ENCODE results near the gene FBXW9. TPM values are rescaled to one million over a fixed set of nuclear protein-coding genes. Genes with fewer than 3 reads are reported as not detected.

Gene FBXW9
- total RNA-seq, 1 experiment from 2014 or later, result 21.0 TPM

GRCh38 chr19:12668346-12668745 is 28.1 kb downstream of the FBXW9 start:
- no peak for DNase-seq
- Histone ChIP-seq H3K9me2 (ENCODE audit: insufficient read depth) (no peaks in the 10 kb centered on the region), H3K9me3 (ENCODE audit: insufficient read depth, low read depth) (no peaks in the 10 kb centered on the region), H3K79me2 (ENCODE audit: low read depth) (peaks cover 39% of the 10 kb centered on the region), H2AFZ (0 out of 2 replicates have a peak overlapping the region, but pooled peaks have one; percentile 89), H3K27ac (peak overlapping the region; percentile 81; the same call in 1 of the 2 replicates), H3K4me3 (peak overlapping the region; percentile 69), H3K4me2 (peak overlapping the region; percentile 81), H4K20me1 (ENCODE audit: insufficient read depth) (no peaks in the 10 kb centered on the region), H3K4me1 (replicated peaks; ENCODE audit: insufficient read depth) (peaks cover 29% of the 10 kb centered on the region), H3K36me3 (ENCODE audit: low read depth) (0 out of 2 replicates have a peak, but pooled peaks cover 4% of the 10 kb centered on the region), H3F3A (ENCODE audit: insufficient read depth, low read depth) (peaks cover 32% of the 10 kb centered on the region), H3K27me3 (ENCODE audit: insufficient read depth, low read depth) (no peaks in the 10 kb centered on the region)
- POLR2A ChIA-PET (ENCODE audit: unreplicated experiment), result no interaction called here
- intact Hi-C loops (cut with micrococcal nuclease; ENCODE audit: unreplicated experiment), result loop anchor here (2.0 to 10.0 kb wide), 3 partner anchors 614 to 746 kb away; partner anchors contain the start of genes ZNF763 and ZNF878
- BruUV-seq (replicated peaks), result TSS peak; percentile 45
- CTCF ChIA-PET, result interaction anchor here (0.5 kb wide), 1 partner anchor 182 kb away, joined by 10 read pairs; no protein-coding TSS in a partner anchor
- TF ChIP-seq CTCF (conservative IDR thresholded peaks at IDR 0.05) (no peak), EZH2 (IDR thresholded peaks at IDR 0.05; ENCODE audit: low read depth) (no peak)

- no peaks in the 10 kb centered on the region for H3K9me3 ChIP-seq (ENCODE audit: insufficient read depth, low read depth)
- peak overlapping the region; percentile 81 for H3K4me2 ChIP-seq
- POLR2A ChIA-PET (ENCODE audit: unreplicated experiment), result no interaction called here
- TF ChIP-seq CTCF (conservative IDR thresholded peaks at IDR 0.05) (no peak), EZH2 (IDR thresholded peaks at IDR 0.05; ENCODE audit: low read depth) (no peak)
- H3K79me2 ChIP-seq (ENCODE audit: low read depth), result peaks cover 39% of the 10 kb centered on the region
- H3F3A ChIP-seq (ENCODE audit: insufficient read depth, low read depth), result peaks cover 32% of the 10 kb centered on the region
- H4K20me1 ChIP-seq (ENCODE audit: insufficient read depth), result no peaks in the 10 kb centered on the region
- peaks cover 29% of the 10 kb centered on the region for H3K4me1 ChIP-seq (replicated peaks; ENCODE audit: insufficient read depth)
- 0 out of 2 replicates have a peak, but pooled peaks cover 4% of the 10 kb centered on the region for H3K36me3 ChIP-seq (ENCODE audit: low read depth)
- no peaks in the 10 kb centered on the region for H3K27me3 ChIP-seq (ENCODE audit: insufficient read depth, low read depth)
- no peak overlapping the region for H2AFZ ChIP-seq
- no peak for DNase-seq
- H3K9me2 ChIP-seq (ENCODE audit: insufficient read depth), result no peaks in the 10 kb centered on the region
- CTCF ChIA-PET, result no interaction called here
- no peak overlapping the region for H3K27ac ChIP-seq
- no TSS peak for BruUV-seq (replicated peaks)
- peak overlapping the region; percentile 98; the same call in 1 of the 2 replicates for H3K4me3 ChIP-seq
- intact Hi-C loops (cut with micrococcal nuclease; ENCODE audit: unreplicated experiment), result loop anchor here (2.0 to 10.0 kb wide), 3 partner anchors 613 to 746 kb away; partner anchors contain the start of genes ZNF763 and ZNF878
These were observed 28.6 kb downstream of the FBXW9 start for GRCh38 chr19:12667731-12668302.

- Histone ChIP-seq H2AFZ (peak within 1 kb of the TSS; percentile 98), H3F3A (ENCODE audit: insufficient read depth, low read depth) (peaks cover 21% of the 10 kb centered on the region; the same call in 1 of the 2 replicates), H3K4me3 (peak within 1 kb of the TSS; percentile 98), H3K9me2 (ENCODE audit: insufficient read depth) (no peaks in the 10 kb centered on the region), H3K9me3 (ENCODE audit: insufficient read depth, low read depth) (no peaks in the 10 kb centered on the region), H4K20me1 (ENCODE audit: insufficient read depth) (no peaks in the 10 kb centered on the region), H3K27me3 (ENCODE audit: insufficient read depth, low read depth) (no peaks in the 10 kb centered on the region), H3K27ac (no peak within 1 kb of the TSS), H3K4me2 (peak within 1 kb of the TSS; percentile 81), H3K36me3 (ENCODE audit: low read depth) (0 out of 2 replicates have a peak, but pooled peaks cover 4% of the 10 kb centered on the region), H3K79me2 (ENCODE audit: low read depth) (peaks cover 39% of the 10 kb centered on the region), H3K4me1 (replicated peaks; ENCODE audit: insufficient read depth) (peaks cover 29% of the 10 kb centered on the region)
- no TSS peak for BruUV-seq (replicated peaks)
- intact Hi-C loops (cut with micrococcal nuclease; ENCODE audit: unreplicated experiment), result loop anchor here (5.0 to 10.0 kb wide), 2 partner anchors 612 to 744 kb away; partner anchors contain the start of gene ZNF878
- ChIA-PET POLR2A (ENCODE audit: unreplicated experiment) (interaction anchor here (0.6 to 0.7 kb wide), 2 partner anchors 14 to 163 kb away, joined by 3 read pairs; no protein-coding TSS in a partner anchor), CTCF (interaction anchor here (0.6 kb wide), 2 partner anchors 508 to 677 kb away, joined by 3 to 4 read pairs; no protein-coding TSS in a partner anchor)
- no peak for TF ChIP-seq CTCF (conservative IDR thresholded peaks at IDR 0.05)
- no peak for TF ChIP-seq EZH2 (IDR thresholded peaks at IDR 0.05; ENCODE audit: low read depth)
- DNase-seq, result peak; percentile 65 to 72
These were observed 30.0 kb downstream of the FBXW9 start, which contains the start of the genes MAN2B1 and WDR83 for GRCh38 chr19:12666265-12667048. TSS of gene MAN2B1 (minus strand) at chr19:12666742. CDS start at chr19:12666701, 41 bp downstream. TSS of gene WDR83 (plus strand) at chr19:12666807. CDS start at chr19:12669791, 2,984 bp downstream.
